MM.1S (cell line): ENCODE measurements around the gene LHX5.

ENCODE experiments used
- DNase-seq: peaks from one replicate; pipeline ENCODE4 v3.0.0-alpha.2; 2015
- H2AFZ ChIP-seq: fragments of 300-600 bp; sonication (generic); 2 replicates; pipeline ENCODE4 v1.6.0; 2016; ENCODE audit warnings: antibody characterized with exemption, low read length
- H3F3A ChIP-seq: fragments of 300-600 bp; sonication (generic); 2 replicates; pipeline ENCODE4 v1.6.1; 2016; ENCODE audit warnings: mild to moderate bottlenecking, antibody characterized with exemption, low read length, moderate library complexity, mixed read lengths; ENCODE audit not compliant: insufficient read depth
- H3K27ac ChIP-seq: fragments of 300-600 bp; sonication (generic); 2 replicates; pipeline ENCODE4 v1.5.1; 2016; ENCODE audit warnings: mild to moderate bottlenecking, low read length
- H3K27me3 ChIP-seq: fragments of 300-600 bp; sonication (generic); replicated peaks from 2 replicates; pipeline ENCODE4 v1.6.0; 2016; ENCODE audit warnings: low read length; ENCODE audit not compliant: insufficient read depth
- H3K36me3 ChIP-seq: fragments of 300-600 bp; sonication (generic); replicated peaks from 2 replicates; pipeline ENCODE4 v1.6.1; 2016; ENCODE audit warnings: mild to moderate bottlenecking, low read length, mixed read lengths; ENCODE audit not compliant: insufficient read depth
- H3K4me1 ChIP-seq: fragments of 300-600 bp; sonication (generic); 2 replicates; pipeline ENCODE4 v1.6.1; 2016; ENCODE audit warnings: low read length, mixed read lengths
- H3K4me2 ChIP-seq: fragments of 300-600 bp; sonication (generic); 2 replicates; pipeline ENCODE4 v1.6.0; 2016; ENCODE audit warnings: low read depth, low read length
- H3K4me3 ChIP-seq: fragments of 300-600 bp; sonication (generic); 2 replicates; pipeline ENCODE4 v1.5.1; 2016; ENCODE audit warnings: low read length, mixed read lengths
- H3K79me2 ChIP-seq: fragments of 300-600 bp; sonication (generic); 2 replicates; pipeline ENCODE4 v1.6.1; 2016; ENCODE audit warnings: mixed run types, low read length, mixed read lengths
- H3K9ac ChIP-seq: fragments of 300-600 bp; sonication (generic); 2 replicates; pipeline ENCODE4 v1.6.1; 2016; ENCODE audit warnings: low read length, mixed read lengths
- H3K9me2 ChIP-seq: fragments of 300-600 bp; sonication (generic); replicated peaks from 2 replicates; pipeline ENCODE4 v1.6.1; 2016; ENCODE audit warnings: mild to moderate bottlenecking, low read length, mixed read lengths; ENCODE audit not compliant: insufficient read depth
- H3K9me3 ChIP-seq: fragments of 300-600 bp; sonication (generic); replicated peaks from 2 replicates; pipeline ENCODE4 v1.6.1; 2016; ENCODE audit warnings: mild to moderate bottlenecking, low read length, mixed read lengths; ENCODE audit not compliant: insufficient read depth
- H4K20me1 ChIP-seq: fragments of 300-600 bp; sonication (generic); 2 replicates; pipeline ENCODE4 v1.6.1; 2016; ENCODE audit warnings: mild to moderate bottlenecking, low read length, moderate library complexity, mixed read lengths; ENCODE audit not compliant: insufficient read depth
- EZH2 ChIP-seq: fragments of 300-600 bp; sonication (generic); optimal IDR thresholded peaks from 2 replicates; pipeline ENCODE3; 2017; ENCODE audit warnings: low read depth, mild to moderate bottlenecking, antibody characterized with exemption, low read length, mixed read lengths
- EZH2phosphoT487 ChIP-seq: fragments of 300-600 bp; sonication (generic); IDR thresholded peaks from 2 replicates; pipeline ENCODE4 v1.6.1; 2018; ENCODE audit warnings: antibody characterized with exemption, low read length
- TF ChIP-seq, protein P1 (sequence below): fragments of 300-600 bp; sonication (generic); IDR thresholded peaks from 2 replicates; pipeline ENCODE4 v1.5.1; 2016; ENCODE audit warnings: antibody characterized with exemption, low read length, mixed read lengths

Gene LHX5

DNA sequence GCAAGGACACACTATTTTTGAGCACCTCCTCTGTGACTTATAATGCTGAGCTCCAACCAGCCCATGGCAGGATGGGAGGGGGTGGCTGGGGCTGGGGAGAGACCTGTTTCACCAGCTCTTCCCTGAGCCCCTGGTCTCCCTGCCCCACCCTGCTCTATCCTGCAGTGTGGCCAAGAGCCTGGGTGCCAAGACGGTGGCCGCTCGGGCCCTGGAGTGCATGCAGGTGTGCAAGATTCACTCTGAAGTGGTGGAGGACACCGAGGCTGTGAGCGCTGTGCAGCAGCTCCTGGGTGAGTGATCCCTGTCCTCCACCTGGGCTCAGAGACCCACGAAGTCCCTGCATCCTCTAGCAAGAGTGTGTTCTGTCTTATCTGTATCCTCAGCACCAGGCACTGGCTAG lies 35.1 kb downstream of the LHX5 start:
- H3K9ac ChIP-seq = no peak overlapping the region
- no peak overlapping the region for H3K4me3 ChIP-seq
- no peak overlapping the region for H2AFZ ChIP-seq
- no peak overlapping the region for H3K4me2 ChIP-seq
- H3K27me3 ChIP-seq = no peaks in the 10 kb centered on the region; the same call in 1 of the 2 replicates
- no peaks in the 10 kb centered on the region for H3K9me3 ChIP-seq
- no peaks in the 10 kb centered on the region for H3K36me3 ChIP-seq
- no peaks in the 10 kb centered on the region for H3F3A ChIP-seq
- H3K79me2 ChIP-seq = no peaks in the 10 kb centered on the region
- H3K9me2 ChIP-seq = no peaks in the 10 kb centered on the region
- no peak overlapping the region for H3K27ac ChIP-seq
- no peak for DNase-seq
- TF ChIP-seq, protein P1, sequence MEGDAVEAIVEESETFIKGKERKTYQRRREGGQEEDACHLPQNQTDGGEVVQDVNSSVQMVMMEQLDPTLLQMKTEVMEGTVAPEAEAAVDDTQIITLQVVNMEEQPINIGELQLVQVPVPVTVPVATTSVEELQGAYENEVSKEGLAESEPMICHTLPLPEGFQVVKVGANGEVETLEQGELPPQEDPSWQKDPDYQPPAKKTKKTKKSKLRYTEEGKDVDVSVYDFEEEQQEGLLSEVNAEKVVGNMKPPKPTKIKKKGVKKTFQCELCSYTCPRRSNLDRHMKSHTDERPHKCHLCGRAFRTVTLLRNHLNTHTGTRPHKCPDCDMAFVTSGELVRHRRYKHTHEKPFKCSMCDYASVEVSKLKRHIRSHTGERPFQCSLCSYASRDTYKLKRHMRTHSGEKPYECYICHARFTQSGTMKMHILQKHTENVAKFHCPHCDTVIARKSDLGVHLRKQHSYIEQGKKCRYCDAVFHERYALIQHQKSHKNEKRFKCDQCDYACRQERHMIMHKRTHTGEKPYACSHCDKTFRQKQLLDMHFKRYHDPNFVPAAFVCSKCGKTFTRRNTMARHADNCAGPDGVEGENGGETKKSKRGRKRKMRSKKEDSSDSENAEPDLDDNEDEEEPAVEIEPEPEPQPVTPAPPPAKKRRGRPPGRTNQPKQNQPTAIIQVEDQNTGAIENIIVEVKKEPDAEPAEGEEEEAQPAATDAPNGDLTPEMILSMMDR = no peak
- TF ChIP-seq EZH2 (no peak), EZH2phosphoT487 (no peak)
- H4K20me1 ChIP-seq = no peaks in the 10 kb centered on the region
- H3K4me1 ChIP-seq = no peaks in the 10 kb centered on the region

DNA sequence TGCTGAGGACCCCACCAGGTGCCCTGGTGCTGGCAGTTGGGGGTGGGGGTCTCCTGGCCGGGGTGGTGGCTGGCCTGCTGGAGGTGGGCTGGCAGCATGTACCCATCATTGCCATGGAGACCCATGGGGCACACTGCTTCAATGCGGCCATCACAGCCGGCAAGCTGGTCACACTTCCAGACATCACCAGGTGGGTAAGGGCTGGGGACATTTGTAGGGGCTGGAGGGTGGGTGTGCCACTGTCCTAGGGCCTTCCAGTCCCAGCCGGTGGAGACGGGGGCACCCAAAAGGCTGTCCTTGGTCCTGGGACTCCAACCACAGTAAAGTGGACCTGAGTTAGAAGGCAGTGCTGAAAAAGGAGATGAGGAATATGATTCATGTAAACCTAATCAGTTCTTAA lies 36.3 kb downstream of the LHX5 start:
- H3K9me2 ChIP-seq = no peaks in the 10 kb centered on the region
- TF ChIP-seq EZH2 = no peak
- TF ChIP-seq, protein P1 = no peak
- TF ChIP-seq EZH2phosphoT487 = no peak

DNA sequence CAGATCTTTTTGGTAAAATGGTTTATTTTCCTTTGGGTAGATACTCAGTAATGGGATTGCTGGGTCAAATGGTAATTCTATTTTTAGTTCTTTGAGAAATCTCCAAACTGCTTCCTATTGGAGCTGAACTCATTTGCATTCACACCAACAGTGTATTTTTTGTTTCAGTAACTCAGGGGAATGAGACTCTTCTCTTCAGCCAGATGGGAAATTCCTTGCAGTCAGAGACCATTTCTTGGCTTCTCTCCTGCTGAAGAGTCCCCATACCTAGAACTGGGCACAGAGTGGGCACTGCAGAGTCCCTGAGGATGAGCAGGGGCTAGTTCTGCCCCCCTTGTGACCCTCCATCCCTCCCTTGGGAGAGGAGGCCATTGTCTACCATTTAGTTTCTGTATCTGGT lies 38.7 kb downstream of the LHX5 start:
- no peak overlapping the region for H3K27ac ChIP-seq
- no peak overlapping the region for H2AFZ ChIP-seq
- H3K27me3 ChIP-seq = no peaks in the 10 kb centered on the region
- no peaks in the 10 kb centered on the region for H3K9me2 ChIP-seq
- no peak overlapping the region for H3K9ac ChIP-seq
- H3K4me3 ChIP-seq = no peak overlapping the region
- H3K36me3 ChIP-seq = no peaks in the 10 kb centered on the region
- no peaks in the 10 kb centered on the region for H3K9me3 ChIP-seq
- no peaks in the 10 kb centered on the region for H3K4me1 ChIP-seq
- TF ChIP-seq, protein P1 = no peak
- TF ChIP-seq EZH2phosphoT487 (no peak), EZH2 (no peak)
- no peaks in the 10 kb centered on the region for H3K79me2 ChIP-seq
- no peak overlapping the region for H3K4me2 ChIP-seq
- no peak for DNase-seq
- no peaks in the 10 kb centered on the region for H4K20me1 ChIP-seq
- H3F3A ChIP-seq = no peaks in the 10 kb centered on the region

More for the DNA sequence above, 36.3 kb downstream of the LHX5 start:
- no peaks in the 10 kb centered on the region for H3K4me1 ChIP-seq
- H3K9me3 ChIP-seq = no peaks in the 10 kb centered on the region
- no peaks in the 10 kb centered on the region for H3K36me3 ChIP-seq
- no peak overlapping the region for H3K4me2 ChIP-seq
- H3K9ac ChIP-seq = no peak overlapping the region
- DNase-seq = no peak
- no peak overlapping the region for H3K27ac ChIP-seq
- no peaks in the 10 kb centered on the region for H3K79me2 ChIP-seq
- no peaks in the 10 kb centered on the region for H3F3A ChIP-seq
- H2AFZ ChIP-seq = no peak overlapping the region
- H3K4me3 ChIP-seq = no peak overlapping the region
- no peaks in the 10 kb centered on the region; the same call in 1 of the 2 replicates for H3K27me3 ChIP-seq
- no peaks in the 10 kb centered on the region for H4K20me1 ChIP-seq
